Skeletal muscle tissue (tissue), 4 donors: Measurements from ENCODE around the gene NPHP4. TPM values are rescaled to one million over a fixed set of nuclear protein-coding genes. Genes with fewer than 3 reads are reported as not detected.

Experiments
- H3K27ac ChIP-seq: one replicate; pipeline ENCODE4 v1.7.0; 2013; ENCODE audit warnings: mild to moderate bottlenecking, low read depth, low read length, inconsistent platforms
- H3K27me3 ChIP-seq, 3 donors: one replicate each; pipeline ENCODE4 v1.7.0; 2013; ENCODE audit warnings: low read length in 3 of 3; ENCODE audit not compliant: control insufficient read depth in 3 of 3, insufficient read depth in 3 of 3
- H3K36me3 ChIP-seq, 3 donors: one replicate each; pipeline ENCODE4 v1.7.0; 2013; ENCODE audit warnings: low read length in 3 of 3; ENCODE audit not compliant: control insufficient read depth in 3 of 3, insufficient read depth in 3 of 3
- H3K4me1 ChIP-seq, 3 donors: one replicate each; pipeline ENCODE4 v1.7.0; 2013; ENCODE audit warnings: low read length in 3 of 3, mild to moderate bottlenecking in 3 of 3; ENCODE audit not compliant: control insufficient read depth in 3 of 3, insufficient read depth in 3 of 3
- H3K4me3 ChIP-seq, 3 donors: one replicate each; pipeline ENCODE4 v1.7.0; 2013; ENCODE audit warnings: low read length in 3 of 3
- H3K9ac ChIP-seq, 3 donors: one replicate each; pipeline ENCODE4 v1.7.0; 2013; ENCODE audit warnings: low read length in 3 of 3, mild to moderate bottlenecking in 3 of 3, moderate library complexity in 2 of 3, low read depth in 1 of 3
- H3K9me3 ChIP-seq, 3 donors: one replicate each; pipeline ENCODE4 v1.7.0; 2013; ENCODE audit warnings: low read length in 3 of 3; ENCODE audit not compliant: control insufficient read depth in 3 of 3
- total RNA-seq: library from RNA; depleted of rRNA; stranded (reverse); fragments of >200 nt; gene quantifications from one replicate; pipeline ENCODE4 v1.2.3, GENCODE V29; 2014
- donor health status: Osteomylitis.

Gene NPHP4
- total RNA-seq, 1 donor from 2014 or later, result 5.2 TPM

- no peaks in the 10 kb centered on the region for H3K4me1 ChIP-seq
- H3K9me3 ChIP-seq, result no peaks in the 10 kb centered on the region
- no peaks in the 10 kb centered on the region for H3K27me3 ChIP-seq
- H3K9ac ChIP-seq, result no peak overlapping the region
- no peak overlapping the region for H3K27ac ChIP-seq
- no peak overlapping the region for H3K4me3 ChIP-seq
- peaks cover 11 to 16% (median 12%) of the 10 kb centered on the region in 3 donors for H3K36me3 ChIP-seq
These were observed 29.7 kb downstream of the NPHP4 start for GRCh38 chr1:5962265-5963105.

GRCh38 chr1:5961601-5962000 is 30.6 kb downstream of the NPHP4 start:
- H3K27ac ChIP-seq, result no peak overlapping the region
- no peak overlapping the region for H3K4me3 ChIP-seq
- H3K9me3 ChIP-seq, result no peaks in the 10 kb centered on the region
- peaks cover 12 to 16% (median 13%) of the 10 kb centered on the region in 3 donors for H3K36me3 ChIP-seq
- H3K4me1 ChIP-seq, result no peaks in the 10 kb centered on the region
- no peak overlapping the region for H3K9ac ChIP-seq
- H3K27me3 ChIP-seq, result no peaks in the 10 kb centered on the region

- H3K4me3 ChIP-seq, result no peak overlapping the region
- no peak overlapping the region for H3K27ac ChIP-seq
- no peaks in the 10 kb centered on the region for H3K27me3 ChIP-seq
- H3K9me3 ChIP-seq, result no peaks in the 10 kb centered on the region
- H3K9ac ChIP-seq, result no peak overlapping the region
- peaks cover 16 to 20% (median 16%) of the 10 kb centered on the region in 3 donors for H3K36me3 ChIP-seq
- H3K4me1 ChIP-seq, result no peaks in the 10 kb centered on the region
These were observed 31.9 kb downstream of the NPHP4 start for GRCh38 chr1:5960336-5960735.

- Histone ChIP-seq H3K4me3 (no peak overlapping the region), H3K36me3 (peaks cover 16 to 24% (median 16%) of the 10 kb centered on the region in 3 donors), H3K27ac (no peak overlapping the region), H3K4me1 (no peaks in the 10 kb centered on the region), H3K9me3 (no peaks in the 10 kb centered on the region), H3K9ac (no peak overlapping the region), H3K27me3 (no peaks in the 10 kb centered on the region)
These were observed 32.5 kb downstream of the NPHP4 start for GRCh38 chr1:5959667-5960230.

- no peak overlapping the region for H3K27ac ChIP-seq
- no peak overlapping the region for H3K9ac ChIP-seq
- no peak overlapping the region for H3K4me3 ChIP-seq
- H3K27me3 ChIP-seq, result no peaks in the 10 kb centered on the region
- H3K4me1 ChIP-seq, result no peaks in the 10 kb centered on the region
- H3K36me3 ChIP-seq, result peaks cover 15 to 24% (median 16%) of the 10 kb centered on the region in 3 donors
- H3K9me3 ChIP-seq, result no peaks in the 10 kb centered on the region
These were observed 33.1 kb downstream of the NPHP4 start for GRCh38 chr1:5959087-5959486.

- Histone ChIP-seq H3K27ac (no peak overlapping the region), H3K9ac (no peak overlapping the region), H3K4me1 (no peaks in the 10 kb centered on the region), H3K9me3 (no peaks in the 10 kb centered on the region), H3K4me3 (no peak overlapping the region), H3K27me3 (no peaks in the 10 kb centered on the region), H3K36me3 (peaks cover 14 to 21% (median 17%) of the 10 kb centered on the region in 3 donors)
These were observed 36.0 kb downstream of the NPHP4 start for GRCh38 chr1:5956022-5956830.

- Histone ChIP-seq H3K27ac (no peak overlapping the region), H3K9me3 (no peaks in the 10 kb centered on the region), H3K27me3 (no peaks in the 10 kb centered on the region), H3K9ac (no peak overlapping the region), H3K4me3 (no peak overlapping the region), H3K36me3 (peaks cover 9 to 16% (median 14%) of the 10 kb centered on the region in 3 donors), H3K4me1 (no peaks in the 10 kb centered on the region)
These were observed 36.7 kb downstream of the NPHP4 start for GRCh38 chr1:5955479-5955977.

- Histone ChIP-seq H3K4me3 (no peak overlapping the region), H3K27me3 (no peaks in the 10 kb centered on the region), H3K9me3 (no peaks in the 10 kb centered on the region), H3K9ac (no peak overlapping the region), H3K4me1 (no peaks in the 10 kb centered on the region), H3K27ac (no peak overlapping the region), H3K36me3 (peaks cover 9 to 12% (median 10%) of the 10 kb centered on the region in 3 donors)
These were observed 37.3 kb downstream of the NPHP4 start for GRCh38 chr1:5954964-5955363.

GRCh38 chr1:5953386-5953785 is 38.8 kb downstream of the NPHP4 start:
- Histone ChIP-seq H3K27me3 (no peaks in the 10 kb centered on the region), H3K4me1 (no peaks in the 10 kb centered on the region), H3K4me3 (no peak overlapping the region), H3K36me3 (peaks cover 7 to 12% (median 7%) of the 10 kb centered on the region in 3 donors), H3K27ac (no peak overlapping the region), H3K9me3 (no peaks in the 10 kb centered on the region), H3K9ac (no peak overlapping the region)
